OCI-LY1 (cell line): ENCODE results near the gene RUVBL1.
A peak's percentile ranks its signal among the peaks of the same experiment; 100 is the strongest.

Experiments used
- H2AFZ ChIP-seq: fragments of 200-600 bp; sonication (generic), shearing (Covaris generic); 2 replicates; pipeline ENCODE4 v1.6.0; 2014; ENCODE audit warnings: antibody characterized with exemption, mild to moderate bottlenecking, low read length
- H3F3A ChIP-seq: fragments of 200-600 bp; sonication (generic), shearing (Covaris generic); 2 replicates; pipeline ENCODE4 v1.6.0; 2014; ENCODE audit warnings: mild to moderate bottlenecking, antibody characterized with exemption, low read length, moderate library complexity; ENCODE audit not compliant: insufficient read depth
- H3K27ac ChIP-seq: fragments of 200-600 bp; sonication (generic); 2 replicates; pipeline ENCODE4 v1.5.1; 2014; ENCODE audit warnings: low read length, mixed run types, mild to moderate bottlenecking, low read depth; ENCODE audit not compliant: poor library complexity, severe bottlenecking
- H3K27me3 ChIP-seq: fragments of 200-600 bp; sonication (generic); 2 replicates; pipeline ENCODE4 v1.6.0; 2014; ENCODE audit warnings: antibody characterized with exemption, mild to moderate bottlenecking, low read length, moderate library complexity; ENCODE audit not compliant: insufficient read depth
- H3K36me3 ChIP-seq: fragments of 200-600 bp; sonication (generic); 2 replicates; pipeline ENCODE4 v1.6.1; 2014; ENCODE audit warnings: mild to moderate bottlenecking, antibody characterized with exemption, low read length, moderate library complexity, mixed read lengths; ENCODE audit not compliant: insufficient read depth
- H3K4me1 ChIP-seq: fragments of 200-600 bp; sonication (generic); 2 replicates; pipeline ENCODE4 v1.5.1; 2014; ENCODE audit warnings: mild to moderate bottlenecking, low read length, moderate library complexity; ENCODE audit not compliant: insufficient read depth, severe bottlenecking
- H3K4me2 ChIP-seq: fragments of 200-600 bp; sonication (generic), shearing (Covaris generic); 2 replicates; pipeline ENCODE4 v1.6.1; 2014; ENCODE audit warnings: low read length
- H3K4me3 ChIP-seq: fragments of 200-600 bp; sonication (generic); 2 replicates; pipeline ENCODE4 v1.5.1; 2014; ENCODE audit warnings: low read length, low read depth, mild to moderate bottlenecking, mixed read lengths; ENCODE audit not compliant: poor library complexity, severe bottlenecking
- H3K79me2 ChIP-seq: fragments of 200-600 bp; shearing (Covaris generic); 2 replicates; pipeline ENCODE4 v1.6.1; 2016; ENCODE audit warnings: mixed run types, low read length, mixed read lengths; ENCODE audit not compliant: insufficient read depth
- H3K9ac ChIP-seq: fragments of 200-600 bp; sonication (generic), shearing (Covaris generic); 2 replicates; pipeline ENCODE4 v1.6.1; 2014; ENCODE audit warnings: mild to moderate bottlenecking, low read length, mixed read lengths
- H3K9me2 ChIP-seq: fragments of 200-600 bp; sonication (generic), shearing (Covaris generic); 2 replicates; pipeline ENCODE4 v1.6.1; 2014; ENCODE audit warnings: low read depth, mild to moderate bottlenecking, low read length, mixed read lengths
- H3K9me3 ChIP-seq: fragments of 200-600 bp; shearing (Covaris generic); 2 replicates; pipeline ENCODE4 v1.6.1; 2014; ENCODE audit warnings: low read length, mixed read lengths
- H4K20me1 ChIP-seq: fragments of 200-600 bp; sonication (generic), shearing (Covaris generic); 2 replicates; pipeline ENCODE4 v1.6.0; 2016; ENCODE audit warnings: mild to moderate bottlenecking, low read length; ENCODE audit not compliant: insufficient read depth
- CTCF ChIP-seq: fragments of 200-600 bp; sonication (generic), shearing (Covaris generic); IDR thresholded peaks from 2 replicates; pipeline ENCODE4 v1.5.1; 2017; ENCODE audit warnings: mild to moderate bottlenecking, antibody characterized with exemption, low read length, moderate library complexity, mixed read lengths
- EZH2 ChIP-seq: fragments of 200-600 bp; sonication (generic), shearing (Covaris generic); IDR thresholded peaks from 2 replicates; pipeline ENCODE4 v1.8.0; 2017; ENCODE audit warnings: borderline replicate concordance, mixed run types, mild to moderate bottlenecking, antibody characterized with exemption, low read length, moderate library complexity, mixed read lengths

Gene RUVBL1

DNA sequence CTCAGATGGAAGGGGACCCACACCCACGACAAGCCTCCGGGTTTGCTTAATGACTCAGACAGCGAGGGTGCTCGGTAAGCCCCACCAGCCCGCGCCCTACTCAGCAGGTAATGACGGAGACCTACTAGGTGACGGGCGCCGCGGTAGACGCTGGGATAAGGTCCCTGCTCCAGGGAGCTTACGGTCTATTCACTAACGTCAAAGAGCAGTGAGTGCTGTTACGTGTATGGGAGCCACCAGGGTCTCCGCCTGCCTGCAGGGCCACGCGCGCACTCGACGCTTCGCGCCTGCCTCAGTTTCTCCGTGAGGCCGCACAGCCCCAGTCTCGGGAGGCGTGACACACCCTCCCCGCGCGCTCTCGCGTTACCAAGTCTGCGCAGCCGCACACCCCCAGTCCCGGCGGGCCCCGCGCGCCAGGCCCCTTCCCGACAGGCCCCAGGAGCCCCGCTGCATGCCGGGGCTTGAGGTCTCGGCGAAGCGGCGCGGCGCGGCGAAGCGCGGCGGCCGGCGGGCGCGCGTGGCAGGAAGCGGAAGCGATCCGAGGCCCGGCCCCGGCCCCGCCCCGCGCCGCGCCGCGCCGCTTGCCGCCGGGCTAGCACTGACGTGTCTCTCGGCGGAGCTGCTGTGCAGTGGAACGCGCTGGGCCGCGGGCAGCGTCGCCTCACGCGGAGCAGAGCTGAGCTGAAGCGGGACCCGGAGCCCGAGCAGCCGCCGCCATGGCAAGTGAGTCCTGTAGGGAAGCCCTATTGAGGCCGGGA, 71.6 kb downstream of the RUVBL1 start, which contains the start of gene SEC61A1:
SEC61A1 (plus strand) TSS at position 601 of the 758 bp plus-strand sequence; CDS start at position 717, 116 bp downstream.
- Histone ChIP-seq H3K27ac (peak within 1 kb of the TSS; percentile 0), H3K4me3 (peak within 1 kb of the TSS; percentile 93), H3K36me3 (peaks cover 38% of the 10 kb centered on the region), H3K79me2 (peaks cover 27% of the 10 kb centered on the region), H3K9me2 (no peaks in the 10 kb centered on the region), H4K20me1 (no peaks in the 10 kb centered on the region), H3K27me3 (no peaks in the 10 kb centered on the region), H3K9me3 (no peaks in the 10 kb centered on the region), H3F3A (no peaks in the 10 kb centered on the region), H2AFZ (peak within 1 kb of the TSS; percentile 29; the same call in 1 of the 2 replicates), H3K4me1 (peaks cover 40% of the 10 kb centered on the region), H3K9ac (peak within 1 kb of the TSS; percentile 92), H3K4me2 (peak within 1 kb of the TSS; percentile 99)
- no peak for TF ChIP-seq EZH2
- no peak for TF ChIP-seq CTCF

GRCh38 chr3:128051459-128051836, 72.2 kb downstream of the RUVBL1 start:
- no peaks in the 10 kb centered on the region for H3K27me3 ChIP-seq
- peaks cover 40% of the 10 kb centered on the region for H3K4me1 ChIP-seq
- H3K79me2 ChIP-seq = peaks cover 27% of the 10 kb centered on the region
- H3K9me2 ChIP-seq = no peaks in the 10 kb centered on the region
- no peak overlapping the region for H3K27ac ChIP-seq
- TF ChIP-seq EZH2 = no peak
- no peak for TF ChIP-seq CTCF
- H3K4me2 ChIP-seq = peak overlapping the region; percentile 95
- no peaks in the 10 kb centered on the region for H3K9me3 ChIP-seq
- H3F3A ChIP-seq = no peaks in the 10 kb centered on the region
- H2AFZ ChIP-seq = peak overlapping the region; percentile 29; the same call in 1 of the 2 replicates
- H4K20me1 ChIP-seq = no peaks in the 10 kb centered on the region
- H3K9ac ChIP-seq = peak overlapping the region; percentile 92
- H3K36me3 ChIP-seq = peaks cover 34% of the 10 kb centered on the region
- H3K4me3 ChIP-seq = peak overlapping the region; percentile 93

DNA sequence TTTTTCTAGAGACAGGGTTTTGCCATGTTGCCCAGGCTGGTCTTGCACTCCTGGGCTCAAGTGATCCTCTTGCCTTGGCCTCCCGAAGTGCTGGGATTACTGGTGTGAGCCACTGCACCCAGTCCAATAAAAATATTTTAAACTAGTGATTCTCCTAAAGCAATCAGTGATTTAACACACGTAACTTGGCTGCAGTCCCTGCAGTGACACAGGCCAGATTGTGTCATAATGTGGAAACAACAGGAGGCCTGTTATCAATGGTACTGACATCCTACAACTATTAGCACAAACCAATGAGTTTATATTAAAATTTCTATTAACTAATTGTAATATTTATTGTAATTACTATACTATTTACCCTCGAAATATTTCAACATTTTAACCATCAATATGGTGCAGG, 73.0 kb downstream of the RUVBL1 start:
- no peak for TF ChIP-seq EZH2
- no peak for TF ChIP-seq CTCF
- Histone ChIP-seq H2AFZ (no peak overlapping the region), H3K4me2 (no peak overlapping the region)

More for the DNA sequence above, 73.0 kb downstream of the RUVBL1 start:
- Histone ChIP-seq H3K4me1 (peaks cover 36% of the 10 kb centered on the region), H3F3A (no peaks in the 10 kb centered on the region), H4K20me1 (no peaks in the 10 kb centered on the region), H3K9ac (no peak overlapping the region), H3K9me3 (no peaks in the 10 kb centered on the region), H3K36me3 (peaks cover 25% of the 10 kb centered on the region), H3K27me3 (no peaks in the 10 kb centered on the region), H3K9me2 (no peaks in the 10 kb centered on the region), H3K4me3 (no peak overlapping the region), H3K79me2 (peaks cover 27% of the 10 kb centered on the region), H3K27ac (no peak overlapping the region)
